HCT116 (cell line): ENCODE data around the gene HEMK1. TPM values are rescaled to one million over a fixed set of nuclear protein-coding genes. Genes with fewer than 3 reads are reported as not detected.

Source experiments
- ATAC-seq: fragments of 200-7000 bp; cut with Tn5 transposase; 2 replicates; pipeline ENCODE4 v1.9.1; 2020; ENCODE audit warnings: mild to moderate bottlenecking, moderate library complexity
- BruUV-seq: library from RNA; stranded (reverse); fragments of 400-500 nt; replicated peaks from 2 replicates; lab custom pipeline; 2021; lab: Mats Ljungman, UMichigan
- CTCF ChIA-PET: fragments of 300-600 bp; sonication (Branson Sonifier 250); formaldehyde crosslinking; loops from one replicate; lab custom pipeline; 2021; ENCODE audit warnings: antibody characterized with exemption; lab: Charles Lee
- POLR2A ChIA-PET: fragments of 300-600, 350-600 bp; sonication (Branson Sonifier 250); formaldehyde crosslinking; loops from one replicate; lab custom pipeline; 2021; ENCODE audit warnings: antibody characterized with exemption; lab: Charles Lee
- RAD21 ChIA-PET, 2 experiments: fragments of 300-600 bp; sonication (Branson Sonifier 250); formaldehyde crosslinking; loops; one replicate each; lab custom pipeline; 2023; ENCODE audit warnings: low total read pairs in 2 of 2; ENCODE audit not compliant: uncharacterized antibody in 2 of 2, unreplicated experiment in 2 of 2, low non-redundant PET in 1 of 2; lab: Charles Lee
- DNase-seq: peaks from one replicate; pipeline ENCODE4 v3.0.0-alpha.2; 2010; ENCODE audit warnings: low read depth, low spot score
- H2AFZ ChIP-seq: fragments of 200-600 bp; shearing (Covaris generic), sonication (generic); 2 replicates; pipeline ENCODE4 v1.6.1; 2017; ENCODE audit warnings: low read depth, mixed run types, mixed read lengths, antibody characterized with exemption, low read length; ENCODE audit not compliant: poor library complexity, severe bottlenecking
- H3K27ac ChIP-seq: 2 replicates; pipeline ENCODE4 v1.5.1; 2012; ENCODE audit warnings: low read depth, low read length
- H3K27me3 ChIP-seq: fragments of 200-600 bp; sonication (generic); 2 replicates; pipeline ENCODE4 v1.6.1; 2016; ENCODE audit warnings: mixed run types, low read length, mixed read lengths; ENCODE audit not compliant: insufficient read depth
- H3K36me3 ChIP-seq, 2 experiments: fragments of 200-500 bp in 1 of 2; fragments of 200-600 bp in 1 of 2; sonication (Bioruptor generic) in 1 of 2; sonication (generic) in 1 of 2; 2 replicates each; pipeline versions ENCODE4 v1.5.1 to v1.6.1; 2014 to 2016; ENCODE audit warnings: low read length in 2 of 2, inconsistent platforms in 1 of 2, mixed read lengths in 1 of 2, mixed run types in 1 of 2; ENCODE audit not compliant: insufficient read depth in 2 of 2, control insufficient read depth in 1 of 2
- H3K4me1 ChIP-seq, 2 experiments: fragments of 200-600 bp in 1 of 2; sonication (generic) in 1 of 2; 2 replicates each; pipeline versions ENCODE4 v1.5.1 to v1.6.1; 2012 to 2017; ENCODE audit warnings: low read length in 2 of 2, inconsistent platforms in 1 of 2, mild to moderate bottlenecking in 1 of 2, mixed read lengths in 1 of 2, mixed run types in 1 of 2, moderate library complexity in 1 of 2; ENCODE audit not compliant: insufficient read depth in 2 of 2, control insufficient read depth in 1 of 2
- H3K4me2 ChIP-seq: fragments of 200-600 bp; sonication (generic); 2 replicates; pipeline ENCODE4 v1.6.1; 2017; ENCODE audit warnings: mixed run types, low read length, mixed read lengths
- H3K4me3 ChIP-seq, 2 experiments: fragments of 200-600 bp in 1 of 2; sonication (generic) in 1 of 2; replicated peaks in 1 of 2; 2 replicates each; pipeline ENCODE4 v1.5.1; 2011 to 2016; ENCODE audit warnings: low read length in 2 of 2, control low read depth in 1 of 2, low read depth in 1 of 2, mild to moderate bottlenecking in 1 of 2, mixed read lengths in 1 of 2, mixed run types in 1 of 2
- H3K79me2 ChIP-seq: fragments of 200-600 bp; sonication (generic); 2 replicates; pipeline ENCODE4 v1.6.1; 2017; ENCODE audit warnings: mild to moderate bottlenecking, mixed run types, low read length, moderate library complexity, mixed read lengths; ENCODE audit not compliant: insufficient read depth
- H3K9ac ChIP-seq: fragments of 200-600 bp; sonication (generic); 2 replicates; pipeline ENCODE4 v1.6.1; 2016; ENCODE audit warnings: low read length, mixed read lengths
- H3K9me2 ChIP-seq: fragments of 200-600 bp; sonication (generic), shearing (Covaris generic); 2 replicates; pipeline ENCODE4 v1.6.1; 2017; ENCODE audit warnings: mixed run types, mild to moderate bottlenecking, moderate library complexity; ENCODE audit not compliant: insufficient read depth
- H3K9me3 ChIP-seq, 2 experiments: fragments of 200-500 bp in 1 of 2; fragments of 200-600 bp in 1 of 2; sonication (Bioruptor generic) in 1 of 2; sonication (generic) in 1 of 2; 2 replicates each; pipeline ENCODE4 v1.6.1; 2014 to 2017; ENCODE audit warnings: low read length in 2 of 2, mixed read lengths in 2 of 2, inconsistent platforms in 1 of 2, low read depth in 1 of 2, mild to moderate bottlenecking in 1 of 2, mixed run types in 1 of 2, moderate library complexity in 1 of 2; ENCODE audit not compliant: control insufficient read depth in 1 of 2, insufficient read depth in 1 of 2
- H4K20me1 ChIP-seq: fragments of 200-600 bp; sonication (generic), shearing (Covaris generic); 2 replicates; pipeline ENCODE4 v1.6.1; 2017; ENCODE audit warnings: mixed run types, mild to moderate bottlenecking, moderate library complexity; ENCODE audit not compliant: insufficient read depth
- ATF3 ChIP-seq: IDR thresholded peaks from 2 replicates; pipeline ENCODE4 v1.6.1; 2012
- CBX3 ChIP-seq: IDR thresholded peaks from 2 replicates; pipeline ENCODE4 v1.6.1; 2012; ENCODE audit warnings: low read depth
- EZH2 ChIP-seq: fragments of 200-600 bp; sonication (generic); IDR thresholded peaks from 2 replicates; pipeline ENCODE4 v1.6.1; 2017; ENCODE audit warnings: antibody characterized with exemption, mixed run types
- JUND ChIP-seq: IDR thresholded peaks from 2 replicates; pipeline ENCODE4 v1.6.1; 2012
- REST ChIP-seq: IDR thresholded peaks from 2 replicates; pipeline ENCODE4 v1.6.1; 2012; ENCODE audit warnings: low read depth
- SIN3A ChIP-seq: IDR thresholded peaks from 2 replicates; pipeline ENCODE4 v1.6.1; 2012; ENCODE audit warnings: low read depth
- SP1 ChIP-seq: IDR thresholded peaks from 2 replicates; pipeline ENCODE4 v1.6.1; 2012; ENCODE audit warnings: low read depth
- SRF ChIP-seq: IDR thresholded peaks from 2 replicates; pipeline ENCODE4 v1.6.1; 2012; ENCODE audit warnings: low read depth
- ZBTB33 ChIP-seq: IDR thresholded peaks from 2 replicates; pipeline ENCODE4 v1.6.1; 2011; ENCODE audit warnings: mild to moderate bottlenecking, low read length, moderate library complexity; ENCODE audit not compliant: insufficient replicate concordance; ENCODE audit errors: extremely low read depth
- ZFX ChIP-seq: fragments of 450-650 bp; IDR thresholded peaks from 2 replicates; pipeline ENCODE4 v1.6.1; 2017
- ZNF274 ChIP-seq: fragments of 200-500 bp; sonication (Bioruptor generic); IDR thresholded peaks from 2 replicates; pipeline ENCODE4 v1.6.1; 2014; ENCODE audit warnings: mild to moderate bottlenecking, low read depth, low read length, inconsistent platforms
- intact Hi-C: fragments of 100-400 bp; cut with micrococcal nuclease; formaldehyde crosslinking; loops from 2 replicates; pipeline ENCODE4 v1.10.0; 2022
- total RNA-seq: library from RNA; stranded (reverse); gene quantifications from one replicate; pipeline ENCODE4 v1.2.1, GENCODE V29; 2021; ENCODE audit not compliant: unreplicated experiment

HEMK1 gene
- total RNA-seq, 1 experiment from 2014 or later: 20.5 TPM

GRCh38 chr3:50583897-50584296 is 14.6 kb downstream of the HEMK1 start:
- H3K4me2 ChIP-seq: no peak overlapping the region
- no peak overlapping the region for H3K4me3 ChIP-seq
- H3K27ac ChIP-seq: no peak overlapping the region
- H3K79me2 ChIP-seq: no peaks in the 10 kb centered on the region
- DNase-seq (no peak), ATAC-seq (no peak)
- ChIA-PET RAD21 (no interaction called here), POLR2A (no interaction called here), CTCF (no interaction called here)
- intact Hi-C loops: no loop called here
- H3K9me3 ChIP-seq: no peaks in the 10 kb centered on the region
- H3K9ac ChIP-seq: no peak overlapping the region
- TF ChIP-seq REST: no peak
- no peak for TF ChIP-seq CBX3
- no peaks in the 10 kb centered on the region for H4K20me1 ChIP-seq
- no peaks in the 10 kb centered on the region for H3K9me2 ChIP-seq
- BruUV-seq: no TSS peak
- no peaks in the 10 kb centered on the region for H3K27me3 ChIP-seq
- H3K36me3 ChIP-seq: 0 out of 4 replicates have a peak, but pooled peaks cover 0 to 3% of the 10 kb centered on the region in 2 experiments
- no peak overlapping the region for H2AFZ ChIP-seq
- no peaks in the 10 kb centered on the region for H3K4me1 ChIP-seq

- Histone ChIP-seq H3K9me2 (no peaks in the 10 kb centered on the region), H3K4me3 (no peak overlapping the region), H3K4me1 (no peaks in the 10 kb centered on the region), H2AFZ (no peak overlapping the region), H3K4me2 (no peak overlapping the region), H3K9ac (no peak overlapping the region), H3K27ac (no peak overlapping the region), H3K9me3 (no peaks in the 10 kb centered on the region), H3K36me3 (no peaks in the 10 kb centered on the region), H3K27me3 (no peaks in the 10 kb centered on the region), H4K20me1 (no peaks in the 10 kb centered on the region), H3K79me2 (no peaks in the 10 kb centered on the region)
- ATAC-seq: no peak
- RAD21 ChIA-PET: no interaction called here
- no peak for DNase-seq
- CTCF ChIA-PET: no interaction called here
- POLR2A ChIA-PET: no interaction called here
- intact Hi-C loops: no loop called here
- no TSS peak for BruUV-seq
- TF ChIP-seq SP1 (no peak), JUND (no peak), ZFX (no peak), REST (no peak), ZBTB33 (no peak), EZH2 (no peak), SIN3A (no peak), ZNF274 (no peak), ATF3 (no peak), SRF (no peak)
These were observed 15.1 kb downstream of the HEMK1 start for GRCh38 chr3:50584391-50584790.
